Suprapubic skin (tissue), 4 donors: Measurements from ENCODE around the gene NINL.
"Not testable (repeated sequence)": the region's sequence is repeated elsewhere in the genome, so short reads cannot be mapped to it uniquely, and the experiment has no call there.

ENCODE experiments used
- EP300 ChIP-seq: sonication (generic); formaldehyde crosslinking; IDR thresholded peaks from one replicate; pipeline ENCODE4 v1.6.1; 2017; ENCODE audit warnings: antibody characterized with exemption
- POLR2A ChIP-seq, 2 donors: fragments of 450-650 bp; IDR thresholded peaks; one replicate each; pipeline ENCODE4 v1.6.1; 2017; ENCODE audit warnings: antibody characterized with exemption in 2 of 2, mild to moderate bottlenecking in 2 of 2, moderate library complexity in 2 of 2
- POLR2AphosphoS5 ChIP-seq, 3 donors: sonication (generic); formaldehyde crosslinking; IDR thresholded peaks; one replicate each; pipeline ENCODE4 v1.6.1; 2017; ENCODE audit warnings: antibody characterized with exemption in 3 of 3
- TF ChIP-seq, protein P1 (sequence below), 2 donors: fragments of 200-600 bp in 1 of 2; fragments of 450-650 bp in 1 of 2; sonication (generic) in 1 of 2; IDR thresholded peaks; one replicate each; pipeline ENCODE4 v1.5.1; 2016 to 2019; ENCODE audit warnings: antibody characterized with exemption in 2 of 2, mild to moderate bottlenecking in 1 of 2, moderate library complexity in 1 of 2

DNA sequence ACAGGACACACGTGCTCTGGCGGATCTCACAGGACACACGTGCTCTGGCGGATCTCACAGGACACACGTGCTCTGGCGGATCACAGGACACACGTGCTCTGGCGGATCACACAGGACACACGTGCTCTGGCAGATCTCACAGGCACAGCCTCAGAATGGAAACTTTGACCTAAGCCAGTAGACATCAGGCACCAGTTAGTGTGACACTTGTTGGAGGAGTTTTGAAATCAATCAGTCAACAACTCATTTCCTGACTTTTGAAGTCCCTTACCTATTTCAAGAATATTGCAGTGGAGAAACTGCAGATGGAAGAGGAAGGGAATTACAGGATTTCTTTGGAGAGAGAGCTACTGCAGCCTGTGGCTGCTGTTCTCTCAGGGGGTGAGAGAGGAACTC is 17.6 kb upstream of the NINL start:
- TF ChIP-seq, protein P1, sequence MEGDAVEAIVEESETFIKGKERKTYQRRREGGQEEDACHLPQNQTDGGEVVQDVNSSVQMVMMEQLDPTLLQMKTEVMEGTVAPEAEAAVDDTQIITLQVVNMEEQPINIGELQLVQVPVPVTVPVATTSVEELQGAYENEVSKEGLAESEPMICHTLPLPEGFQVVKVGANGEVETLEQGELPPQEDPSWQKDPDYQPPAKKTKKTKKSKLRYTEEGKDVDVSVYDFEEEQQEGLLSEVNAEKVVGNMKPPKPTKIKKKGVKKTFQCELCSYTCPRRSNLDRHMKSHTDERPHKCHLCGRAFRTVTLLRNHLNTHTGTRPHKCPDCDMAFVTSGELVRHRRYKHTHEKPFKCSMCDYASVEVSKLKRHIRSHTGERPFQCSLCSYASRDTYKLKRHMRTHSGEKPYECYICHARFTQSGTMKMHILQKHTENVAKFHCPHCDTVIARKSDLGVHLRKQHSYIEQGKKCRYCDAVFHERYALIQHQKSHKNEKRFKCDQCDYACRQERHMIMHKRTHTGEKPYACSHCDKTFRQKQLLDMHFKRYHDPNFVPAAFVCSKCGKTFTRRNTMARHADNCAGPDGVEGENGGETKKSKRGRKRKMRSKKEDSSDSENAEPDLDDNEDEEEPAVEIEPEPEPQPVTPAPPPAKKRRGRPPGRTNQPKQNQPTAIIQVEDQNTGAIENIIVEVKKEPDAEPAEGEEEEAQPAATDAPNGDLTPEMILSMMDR (IDR thresholded peaks at IDR 0.05) = not testable (repeated sequence)
- TF ChIP-seq POLR2A (IDR thresholded peaks at IDR 0.05); EP300; POLR2AphosphoS5 (IDR thresholded peaks at IDR 0.05): not testable (repeated sequence)
